MCF 10A (cell line): Measurements from ENCODE around the gene ITGA4. TPM values are rescaled to one million over a fixed set of nuclear protein-coding genes. Genes with fewer than 3 reads are reported as not detected.

Experiments
- BruUV-seq: library from RNA; stranded (reverse); fragments of 400-500 nt; replicated peaks from 2 replicates; lab custom pipeline; 2021; lab: Mats Ljungman, UMichigan
- CTCF ChIA-PET: fragments of 300-600 bp; sonication (Branson Sonifier 250); formaldehyde crosslinking; extraction: SDS; loops from one replicate; lab custom pipeline; 2021; ENCODE audit warnings: antibody characterized with exemption, inconsistent platforms; lab: Yijun Ruan, JAX
- POLR2A ChIA-PET: fragments of 300-600, 350-650 bp; sonication (Branson Sonifier 250); formaldehyde crosslinking; extraction: SDS; loops from one replicate; lab custom pipeline; 2020; ENCODE audit warnings: antibody characterized with exemption, inconsistent platforms; lab: Yijun Ruan, JAX
- DNase-seq: peaks from one replicate; pipeline ENCODE4 v3.0.0-alpha.2; 2018; ENCODE audit not compliant: unreplicated experiment
- H3K27ac Mint-ChIP-seq: one replicate; pipeline ENCODE4 v1.8.0; 2022; ENCODE audit warnings: mild to moderate bottlenecking, low read depth, mixed read lengths; ENCODE audit not compliant: unreplicated experiment
- H3K27me3 Mint-ChIP-seq: one replicate; pipeline ENCODE4 v1.8.0; 2022; ENCODE audit warnings: mixed read lengths; ENCODE audit not compliant: insufficient read depth, unreplicated experiment
- H3K36me3 Mint-ChIP-seq: one replicate; pipeline ENCODE4 v1.8.0; 2022; ENCODE audit warnings: mild to moderate bottlenecking, moderate library complexity, mixed read lengths; ENCODE audit not compliant: insufficient read depth, unreplicated experiment
- H3K4me1 Mint-ChIP-seq: one replicate; pipeline ENCODE4 v1.8.0; 2022; ENCODE audit warnings: mixed read lengths; ENCODE audit not compliant: insufficient read depth, unreplicated experiment
- H3K4me3 Mint-ChIP-seq: one replicate; pipeline ENCODE4 v1.8.0; 2022; ENCODE audit warnings: mild to moderate bottlenecking, moderate library complexity, mixed read lengths; ENCODE audit not compliant: unreplicated experiment
- H3K9me3 Mint-ChIP-seq: one replicate; pipeline ENCODE4 v1.8.0; 2022; ENCODE audit warnings: mixed read lengths; ENCODE audit not compliant: unreplicated experiment
- intact Hi-C: fragments of 100-400 bp; cut with micrococcal nuclease; formaldehyde crosslinking; loops from 2 replicates; pipeline ENCODE4 v1.14.1; 2022
- total RNA-seq: library from RNA; stranded (reverse); gene quantifications from 2 replicates; pipeline ENCODE4 v1.2.3, GENCODE V29; 2022
- TF ChIP-seq, protein P1 (sequence below): fragments of 200-600 bp; IDR thresholded peaks from one replicate; pipeline ENCODE4 v1.8.0; 2022; ENCODE audit warnings: antibody characterized with exemption, mild to moderate bottlenecking; ENCODE audit not compliant: unreplicated experiment

The ITGA4 gene
- total RNA-seq, 1 experiment from 2014 or later, result 0.19 TPM

DNA sequence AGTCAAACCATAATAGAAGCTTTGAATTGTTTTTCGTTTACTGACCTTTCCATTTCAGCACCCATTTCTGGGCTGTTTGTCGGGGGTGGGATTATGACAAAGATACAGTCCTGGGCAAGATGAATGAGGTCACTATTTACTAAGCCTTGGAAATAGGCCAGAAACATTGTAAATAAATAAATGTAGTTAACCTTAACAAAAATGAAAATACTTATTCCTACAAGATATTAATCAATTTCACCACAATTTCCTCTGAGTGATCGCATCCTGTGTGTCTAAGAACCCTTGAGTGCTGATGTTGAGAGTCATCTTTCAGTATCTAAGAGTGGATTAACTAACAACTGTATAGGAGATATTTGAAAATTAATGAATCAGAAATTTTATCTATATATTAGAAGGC, 14.0 kb downstream of the ITGA4 start:
- no peak for DNase-seq
- BruUV-seq, result no TSS peak
- intact Hi-C loops, result no loop called here
- Mint-ChIP-seq H3K4me1 (no peaks in the 10 kb centered on the region), H3K4me3 (no peak overlapping the region), H3K9me3 (no peaks in the 10 kb centered on the region), H3K36me3 (no peaks in the 10 kb centered on the region), H3K27ac (no peak overlapping the region), H3K27me3 (no peaks in the 10 kb centered on the region)
- ChIA-PET CTCF (interaction anchor here (0.7 to 1.2 kb wide), 3 partner anchors 366 to 1347 kb away, joined by 3 to 5 read pairs (median 5); no protein-coding TSS in a partner anchor), POLR2A (no interaction called here)
- TF ChIP-seq, protein P1, sequence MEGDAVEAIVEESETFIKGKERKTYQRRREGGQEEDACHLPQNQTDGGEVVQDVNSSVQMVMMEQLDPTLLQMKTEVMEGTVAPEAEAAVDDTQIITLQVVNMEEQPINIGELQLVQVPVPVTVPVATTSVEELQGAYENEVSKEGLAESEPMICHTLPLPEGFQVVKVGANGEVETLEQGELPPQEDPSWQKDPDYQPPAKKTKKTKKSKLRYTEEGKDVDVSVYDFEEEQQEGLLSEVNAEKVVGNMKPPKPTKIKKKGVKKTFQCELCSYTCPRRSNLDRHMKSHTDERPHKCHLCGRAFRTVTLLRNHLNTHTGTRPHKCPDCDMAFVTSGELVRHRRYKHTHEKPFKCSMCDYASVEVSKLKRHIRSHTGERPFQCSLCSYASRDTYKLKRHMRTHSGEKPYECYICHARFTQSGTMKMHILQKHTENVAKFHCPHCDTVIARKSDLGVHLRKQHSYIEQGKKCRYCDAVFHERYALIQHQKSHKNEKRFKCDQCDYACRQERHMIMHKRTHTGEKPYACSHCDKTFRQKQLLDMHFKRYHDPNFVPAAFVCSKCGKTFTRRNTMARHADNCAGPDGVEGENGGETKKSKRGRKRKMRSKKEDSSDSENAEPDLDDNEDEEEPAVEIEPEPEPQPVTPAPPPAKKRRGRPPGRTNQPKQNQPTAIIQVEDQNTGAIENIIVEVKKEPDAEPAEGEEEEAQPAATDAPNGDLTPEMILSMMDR, result no peak

DNA sequence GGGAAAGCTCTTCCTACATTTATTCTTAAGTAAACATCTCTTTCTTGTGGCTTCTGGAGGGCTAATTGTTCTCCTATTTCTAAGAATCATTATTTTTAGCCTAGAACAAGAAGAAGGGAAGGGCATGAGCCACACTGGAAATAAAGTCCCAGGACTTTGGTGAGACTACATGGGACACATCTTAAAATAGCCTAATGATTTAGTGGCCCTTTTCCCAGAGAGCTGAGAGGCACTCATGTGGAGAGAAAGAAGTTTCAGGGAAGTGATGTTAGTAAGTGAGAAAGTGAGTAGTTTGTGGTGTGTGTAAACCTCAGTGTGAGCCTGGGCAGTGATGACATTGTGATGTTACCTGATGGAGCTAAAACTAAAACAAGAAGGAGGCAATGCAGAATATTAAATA, 14.6 kb downstream of the ITGA4 start:
- CTCF ChIA-PET, result no interaction called here

DNA sequence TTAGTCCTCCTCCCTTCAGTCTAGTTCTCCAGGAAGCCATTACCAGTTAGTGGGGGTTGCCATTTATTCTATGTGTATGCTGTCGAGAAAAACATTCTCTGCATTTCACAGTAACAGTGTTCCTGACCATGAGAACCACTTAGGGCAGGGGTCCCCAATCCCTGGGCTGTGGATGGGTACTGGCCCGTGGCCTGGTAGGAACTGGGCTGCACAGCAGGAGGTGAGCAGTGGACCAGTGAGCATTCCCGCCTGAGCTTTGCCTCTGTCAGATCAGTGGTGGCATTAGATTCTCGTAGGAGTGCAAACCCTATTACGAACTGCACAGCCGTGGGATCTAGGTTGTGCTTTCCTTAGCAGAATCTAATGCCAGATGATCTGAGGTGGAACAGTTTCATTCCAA, 15.8 kb downstream of the ITGA4 start:
- CTCF ChIA-PET, result interaction anchor here (0.6 kb wide), 1 partner anchor 800 kb away, joined by 3 read pairs; no protein-coding TSS in a partner anchor
- BruUV-seq, result no TSS peak
- DNase-seq, result no peak
- TF ChIP-seq, protein P1, result no peak
- H3K36me3 Mint-ChIP-seq, result no peaks in the 10 kb centered on the region
- H3K9me3 Mint-ChIP-seq, result no peaks in the 10 kb centered on the region
- POLR2A ChIA-PET, result no interaction called here
- H3K27me3 Mint-ChIP-seq, result no peaks in the 10 kb centered on the region
- no peak overlapping the region for H3K27ac Mint-ChIP-seq
- intact Hi-C loops, result no loop called here
- no peaks in the 10 kb centered on the region for H3K4me1 Mint-ChIP-seq
- H3K4me3 Mint-ChIP-seq, result no peak overlapping the region

More for the DNA sequence above, 14.6 kb downstream of the ITGA4 start:
- no peak for DNase-seq
- H3K9me3 Mint-ChIP-seq, result no peaks in the 10 kb centered on the region
- intact Hi-C loops, result no loop called here
- BruUV-seq, result no TSS peak
- H3K4me3 Mint-ChIP-seq, result no peak overlapping the region
- H3K27me3 Mint-ChIP-seq, result no peaks in the 10 kb centered on the region
- POLR2A ChIA-PET, result no interaction called here
- H3K36me3 Mint-ChIP-seq, result no peaks in the 10 kb centered on the region
- no peak overlapping the region for H3K27ac Mint-ChIP-seq
- TF ChIP-seq, protein P1, result no peak
- no peaks in the 10 kb centered on the region for H3K4me1 Mint-ChIP-seq

DNA sequence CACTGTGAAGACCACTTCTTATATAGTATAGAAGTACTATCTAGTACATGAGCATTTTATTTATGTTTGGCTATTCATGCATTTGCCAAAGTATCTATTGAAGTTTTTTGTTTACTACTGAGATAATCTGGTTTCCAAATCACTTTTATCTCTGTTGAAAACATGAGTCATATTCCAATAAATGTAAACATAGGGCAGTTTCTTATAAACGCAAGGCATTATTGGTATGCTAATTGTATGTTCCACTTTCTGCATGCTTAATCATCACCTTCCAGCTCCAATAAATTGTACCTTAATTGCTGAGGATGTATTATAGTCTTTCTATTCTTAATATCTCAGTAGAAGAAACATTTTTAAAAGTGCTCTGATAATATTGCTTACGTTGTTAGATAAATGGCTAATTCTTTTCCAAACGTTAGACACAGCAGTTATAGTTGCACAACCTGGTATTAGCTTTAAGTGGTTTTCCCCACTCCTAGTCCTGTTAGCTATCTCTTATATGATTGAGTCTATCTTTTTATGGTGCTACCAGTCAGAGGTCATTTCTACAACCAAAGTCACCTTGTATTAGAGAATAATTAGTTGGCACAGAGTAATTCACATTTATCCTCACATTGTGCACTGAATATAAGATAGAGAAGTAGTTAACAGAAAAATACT, 17.2 kb downstream of the ITGA4 start:
- Mint-ChIP-seq H3K4me1 (no peaks in the 10 kb centered on the region), H3K27me3 (no peaks in the 10 kb centered on the region), H3K9me3 (no peaks in the 10 kb centered on the region), H3K27ac (no peak overlapping the region), H3K4me3 (no peak overlapping the region), H3K36me3 (no peaks in the 10 kb centered on the region)
- intact Hi-C loops, result no loop called here
- no TSS peak for BruUV-seq
- CTCF ChIA-PET, result interaction anchor here (0.6 to 4.0 kb wide), 4 partner anchors 8 to 401 kb away, joined by 3 to 19 read pairs (median 6); no protein-coding TSS in a partner anchor
- no peak for DNase-seq
- TF ChIP-seq, protein P1, result no peak
- POLR2A ChIA-PET, result interaction anchor here (0.6 to 0.9 kb wide), 3 partner anchors 49 to 950 kb away, joined by 3 read pairs; no protein-coding TSS in a partner anchor
